SK-N-SH (cell line): Measurements from ENCODE around the gene SCAPER.

ENCODE experiments used
- CTCF ChIP-seq: fragments of 200-600 bp; sonication (generic); IDR thresholded peaks from 2 replicates; pipeline ENCODE4 v1.6.1; 2017; ENCODE audit warnings: antibody characterized with exemption, mild to moderate bottlenecking, moderate library complexity
- FOSL2 ChIP-seq: IDR thresholded peaks from 2 replicates; pipeline ENCODE4 v1.4.0; 2012; ENCODE audit warnings: low read depth, mild to moderate bottlenecking, moderate library complexity, borderline replicate concordance

- TF ChIP-seq CTCF, result no peak
- TF ChIP-seq FOSL2, result no peak
Measured at GRCh38 chr15:76393614-76394013, 511.5 kb downstream of the SCAPER start.
